Lung (tissue), 12 donors: ENCODE results near the gene NPL. TPM values are rescaled to one million over a fixed set of nuclear protein-coding genes. Genes with fewer than 3 reads are reported as not detected.

Experiments
- ATAC-seq: fragments of 200-7000 bp; cut with Tn5 transposase; one replicate; pipeline ENCODE4 v1.9.1; 2020; ENCODE audit warnings: moderate number of reproducible peaks; ENCODE audit not compliant: insufficient read depth, low FRiP score
- DNase-seq, 3 donors: peaks; one replicate each; pipeline ENCODE4 v3.0.0-alpha.2; 2013 to 2017
- H3K27ac ChIP-seq, 2 donors: one replicate each; pipeline ENCODE4 v1.5.1; 2013; ENCODE audit warnings: mild to moderate bottlenecking in 2 of 2, moderate library complexity in 2 of 2, control low read depth in 1 of 2, inconsistent platforms in 1 of 2, low read depth in 1 of 2, low read length in 1 of 2
- H3K27me3 ChIP-seq, 3 donors: one replicate each; pipeline ENCODE4 v1.5.1; 2013; ENCODE audit warnings: low read length in 2 of 3; ENCODE audit not compliant: control insufficient read depth in 3 of 3, insufficient read depth in 3 of 3
- H3K36me3 ChIP-seq, 4 donors: one replicate each; pipeline ENCODE4 v1.5.1; 2013; ENCODE audit warnings: low read length in 4 of 4, mild to moderate bottlenecking in 1 of 4, moderate library complexity in 1 of 4; ENCODE audit not compliant: control insufficient read depth in 4 of 4, insufficient read depth in 4 of 4
- H3K4me1 ChIP-seq, 5 donors: one replicate each; pipeline ENCODE4 v1.5.1; 2013; ENCODE audit warnings: low read length in 5 of 5, mild to moderate bottlenecking in 2 of 5, moderate library complexity in 1 of 5; ENCODE audit not compliant: control insufficient read depth in 5 of 5, insufficient read depth in 5 of 5
- H3K4me3 ChIP-seq: one replicate; pipeline ENCODE4 v1.5.1; 2013; ENCODE audit warnings: mild to moderate bottlenecking, control low read depth, moderate library complexity
- H3K9ac ChIP-seq, 2 donors: one replicate each; pipeline ENCODE4 v1.5.1; 2013; ENCODE audit warnings: low read length in 2 of 2, control low read depth in 1 of 2; ENCODE audit not compliant: insufficient read depth in 1 of 2
- H3K9me3 ChIP-seq, 4 donors: one replicate each; pipeline ENCODE4 v1.5.1; 2013; ENCODE audit warnings: low read length in 3 of 4, mild to moderate bottlenecking in 1 of 4, moderate library complexity in 1 of 4; ENCODE audit not compliant: control insufficient read depth in 4 of 4, insufficient read depth in 3 of 4
- WGBS, 2 donors: extraction: QIAGEN DNeasy Blood & Tissue Kit; methylation state at CpG; one replicate each; pipeline ENCODE4 v1.1.7; 2013; 5-methylcytosine and 5-hydroxymethylcytosine counted together
- polyA plus RNA-seq, 2 donors: library from polyadenylated mRNA; stranded (reverse); fragments of 200-250 nt; gene quantifications; one replicate each; pipeline ENCODE4 v1.2.1, GENCODE V29; 2013
- total RNA-seq, 2 donors: library from RNA; depleted of rRNA in 1 of 2; stranded (reverse); fragments of >200 nt in 1 of 2; gene quantifications; one replicate each; pipeline ENCODE4 v1.2.1, GENCODE V29; 2014 to 2021
- TF ChIP-seq, protein P1 (sequence below): IDR thresholded peaks from 2 replicates; pipeline ENCODE4 v1.5.1; 2012; ENCODE audit warnings: mild to moderate bottlenecking; ENCODE audit errors: control extremely low read depth, extremely low read depth
- donor health status: control.
- donor health status: control.
- donor health status: Bipolar disorder and iron deficiency.
- donor health status: healthy.
- donor health status: DM: yes; HTN: yes; CAD: no.

The NPL gene
- total and polyA plus RNA-seq, 4 donors: 31.9 to 116 (median 57.3) TPM

DNA sequence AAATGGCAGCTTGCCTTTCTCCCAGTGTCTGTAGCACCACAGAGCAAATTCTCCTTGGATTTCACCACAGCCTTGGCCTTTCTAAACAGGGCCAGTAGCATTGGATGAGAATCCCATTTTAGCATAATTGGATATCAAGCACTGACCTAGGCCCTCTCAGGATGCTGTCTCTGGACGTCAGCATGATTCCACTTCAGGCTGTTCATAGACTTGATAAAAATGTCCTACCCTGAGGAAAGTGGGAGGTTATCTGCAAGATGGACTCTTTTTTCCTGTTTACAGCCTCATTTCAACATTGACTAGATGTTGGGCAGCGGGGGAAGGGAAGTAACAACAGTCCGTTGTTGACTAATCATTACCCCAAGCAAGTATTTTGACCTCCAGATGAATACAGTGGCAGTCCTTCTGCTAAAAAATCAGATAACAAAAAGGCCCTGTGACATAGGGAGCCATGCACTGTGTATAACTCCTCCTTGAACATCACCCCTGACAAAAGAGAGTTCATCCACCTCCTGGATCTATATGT lies 5.2 kb downstream of the NPL start:
- TF ChIP-seq, protein P1, sequence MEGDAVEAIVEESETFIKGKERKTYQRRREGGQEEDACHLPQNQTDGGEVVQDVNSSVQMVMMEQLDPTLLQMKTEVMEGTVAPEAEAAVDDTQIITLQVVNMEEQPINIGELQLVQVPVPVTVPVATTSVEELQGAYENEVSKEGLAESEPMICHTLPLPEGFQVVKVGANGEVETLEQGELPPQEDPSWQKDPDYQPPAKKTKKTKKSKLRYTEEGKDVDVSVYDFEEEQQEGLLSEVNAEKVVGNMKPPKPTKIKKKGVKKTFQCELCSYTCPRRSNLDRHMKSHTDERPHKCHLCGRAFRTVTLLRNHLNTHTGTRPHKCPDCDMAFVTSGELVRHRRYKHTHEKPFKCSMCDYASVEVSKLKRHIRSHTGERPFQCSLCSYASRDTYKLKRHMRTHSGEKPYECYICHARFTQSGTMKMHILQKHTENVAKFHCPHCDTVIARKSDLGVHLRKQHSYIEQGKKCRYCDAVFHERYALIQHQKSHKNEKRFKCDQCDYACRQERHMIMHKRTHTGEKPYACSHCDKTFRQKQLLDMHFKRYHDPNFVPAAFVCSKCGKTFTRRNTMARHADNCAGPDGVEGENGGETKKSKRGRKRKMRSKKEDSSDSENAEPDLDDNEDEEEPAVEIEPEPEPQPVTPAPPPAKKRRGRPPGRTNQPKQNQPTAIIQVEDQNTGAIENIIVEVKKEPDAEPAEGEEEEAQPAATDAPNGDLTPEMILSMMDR: no peak
- Histone ChIP-seq H3K4me3 (no peak overlapping the region), H3K9ac (no peak overlapping the region), H3K9me3 (no peaks in the 10 kb centered on the region), H3K27ac (peak overlapping the region in 1 of 2 donors; percentile 56), H3K4me1 (peaks cover 0 to 6% (median 0%) of the 10 kb centered on the region in 5 donors), H3K27me3 (no peaks in the 10 kb centered on the region), H3K36me3 (no peaks in the 10 kb centered on the region)
- no peak for ATAC-seq
- 43 to 70% methylated on average over 3 of the region's 3 CpGs for WGBS, 2 donors
- DNase-seq: no peak

DNA sequence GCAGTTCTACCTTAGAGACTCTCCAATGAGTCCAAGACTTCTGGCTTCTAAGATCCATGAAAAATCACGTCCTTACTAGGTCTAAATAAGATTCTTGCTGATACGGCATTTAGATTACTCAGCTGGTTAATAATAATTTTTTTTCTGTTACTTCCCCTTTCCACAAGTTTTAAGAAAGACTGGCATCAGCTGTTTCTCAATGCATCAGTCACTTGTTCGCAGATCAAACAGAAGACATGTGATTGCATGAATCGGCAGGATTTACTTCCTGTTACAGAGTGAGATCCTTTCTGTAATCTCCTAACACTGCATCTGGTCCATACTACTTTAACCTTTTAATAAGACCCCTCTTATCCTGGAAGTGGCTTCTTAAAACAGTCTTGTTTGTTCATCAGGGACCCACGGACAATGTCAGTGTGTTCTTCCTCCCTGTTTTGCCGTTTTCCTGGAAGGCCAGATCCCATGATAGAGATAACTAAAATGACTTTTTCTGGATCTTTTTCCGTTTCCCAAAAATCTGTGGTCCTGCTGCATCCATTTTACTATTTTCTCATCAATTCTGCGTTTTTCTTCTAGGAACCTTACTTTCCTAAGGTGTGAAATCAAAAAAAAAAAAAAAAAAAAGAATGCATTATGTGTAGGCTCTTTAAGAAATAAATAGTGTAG lies 6.1 kb downstream of the NPL start:
- peak; percentile 45 for ATAC-seq
- 32 to 53% methylated on average over 8 of the region's 8 CpGs for WGBS, 2 donors
- no peak overlapping the region for H3K4me3 ChIP-seq
- no peaks in the 10 kb centered on the region for H3K9me3 ChIP-seq
- TF ChIP-seq, protein P1: no peak
- no peaks in the 10 kb centered on the region for H3K4me1 ChIP-seq
- peak in 2 of 3 donors; percentile 8 to 32 for DNase-seq
- no peak overlapping the region for H3K9ac ChIP-seq
- H3K27me3 ChIP-seq: no peaks in the 10 kb centered on the region
- H3K36me3 ChIP-seq: no peaks in the 10 kb centered on the region
- no peak overlapping the region for H3K27ac ChIP-seq

DNA sequence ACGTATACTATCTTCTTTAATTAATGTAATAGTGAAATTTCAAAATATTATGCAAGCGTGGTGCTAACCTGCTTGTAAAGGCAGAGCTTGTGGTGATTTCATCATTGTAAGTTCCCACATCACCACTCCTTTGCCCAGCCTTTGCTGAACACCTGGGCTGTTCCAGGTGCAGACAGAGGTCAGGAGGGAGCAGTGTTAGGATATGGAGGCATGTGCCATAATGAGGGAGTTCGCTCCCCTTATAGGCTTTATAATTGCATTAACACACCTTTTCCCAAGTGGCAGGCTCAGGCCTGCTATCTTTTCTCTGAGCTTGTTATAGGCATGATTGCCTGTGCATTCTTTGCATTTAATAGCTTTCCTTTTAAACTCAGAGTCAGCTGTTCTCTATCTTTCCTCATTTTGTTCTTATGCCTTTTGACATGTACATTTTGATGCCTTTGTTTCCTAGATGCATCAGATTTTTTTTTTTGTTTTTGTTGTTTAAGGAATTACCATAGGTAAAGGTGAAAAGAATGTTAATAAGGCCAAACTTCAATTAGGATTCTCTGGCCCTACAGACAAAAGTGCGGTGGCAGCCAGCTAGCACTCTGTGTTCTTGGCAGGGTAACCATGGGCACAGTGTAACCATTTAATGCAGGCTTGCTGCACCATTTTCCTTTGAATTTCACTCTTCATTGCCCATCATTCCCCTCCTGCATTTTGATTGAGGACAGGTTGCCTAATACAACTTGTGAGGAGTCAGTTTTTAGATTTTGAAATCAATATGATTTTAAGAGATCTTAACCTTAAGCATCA lies 12.6 kb downstream of the NPL start:
- Histone ChIP-seq H3K9ac (no peak overlapping the region), H3K4me3 (no peak overlapping the region), H3K9me3 (peaks cover 0 to 2% (median 0%) of the 10 kb centered on the region in 4 donors), H3K4me1 (no peaks in the 10 kb centered on the region), H3K36me3 (peaks cover 0 to 13% (median 0%) of the 10 kb centered on the region in 4 donors), H3K27me3 (no peaks in the 10 kb centered on the region), H3K27ac (no peak overlapping the region)
- ATAC-seq (no peak), DNase-seq (no peak)
- WGBS, 2 donors: 61 to 87% methylated on average over 4 of the region's 4 CpGs
- TF ChIP-seq, protein P1: no peak
